HG03432 (cell line): ENCODE data around the gene DCAF5.

Experiments
- ATAC-seq: cut with Tn5 transposase; IDR thresholded peaks from one replicate; pipeline ENCODE4 v1.9.1; 2021; ENCODE audit warnings: mild to moderate bottlenecking, moderate library complexity; ENCODE audit not compliant: unreplicated experiment

Gene DCAF5

GRCh38 chr14:69149461-69150244 is 3.3 kb downstream of the DCAF5 start:
- no peak for ATAC-seq

- ATAC-seq, result no peak
Observed at GRCh38 chr14:69142101-69142500, 10.8 kb downstream of the DCAF5 start.

- no peak for ATAC-seq
Observed at GRCh38 chr14:69141550-69141949, 11.4 kb downstream of the DCAF5 start.

- no peak for ATAC-seq
Observed at GRCh38 chr14:69139743-69140142, 13.2 kb downstream of the DCAF5 start.

- no peak for ATAC-seq
Observed at GRCh38 chr14:69137843-69138535, 14.9 kb downstream of the DCAF5 start.

GRCh38 chr14:69137416-69137815 is 15.5 kb downstream of the DCAF5 start:
- no peak for ATAC-seq

- no peak for ATAC-seq
Observed at GRCh38 chr14:69135133-69135532, 17.8 kb downstream of the DCAF5 start.

- no peak for ATAC-seq
Observed at GRCh38 chr14:69133206-69134125, 19.5 kb downstream of the DCAF5 start.

- ATAC-seq, result no peak
Observed at GRCh38 chr14:69132513-69133181, 20.3 kb downstream of the DCAF5 start.

- ATAC-seq, result no peak
Observed at GRCh38 chr14:69131176-69131575, 21.7 kb downstream of the DCAF5 start.

GRCh38 chr14:69129264-69129880 is 23.5 kb downstream of the DCAF5 start:
- ATAC-seq, result peak; percentile 53

GRCh38 chr14:69118305-69118704 is 34.6 kb downstream of the DCAF5 start:
- no peak for ATAC-seq

GRCh38 chr14:69117020-69117767 is 35.7 kb downstream of the DCAF5 start:
- ATAC-seq, result no peak

GRCh38 chr14:69115407-69116185 is 37.3 kb downstream of the DCAF5 start:
- no peak for ATAC-seq

- ATAC-seq, result no peak
Observed at GRCh38 chr14:69114763-69115162, 38.2 kb downstream of the DCAF5 start.

GRCh38 chr14:69108358-69108757 is 44.6 kb downstream of the DCAF5 start:
- ATAC-seq, result no peak

GRCh38 chr14:69107407-69108003 is 45.4 kb downstream of the DCAF5 start:
- no peak for ATAC-seq

- no peak for ATAC-seq
Observed at GRCh38 chr14:69106451-69106850, 46.5 kb downstream of the DCAF5 start.
